ENCODE data around the gene HLA-G.
"Not testable (repeated sequence)": the region's sequence is repeated elsewhere in the genome, so short reads cannot be mapped to it uniquely, and the experiment has no call there.

HLA-G gene

GRCh38 chr6:29872791-29873190, 45.2 kb downstream of the HLA-G start:
- no peak for DNase-seq (ENCODE audit: low read depth)

DNA sequence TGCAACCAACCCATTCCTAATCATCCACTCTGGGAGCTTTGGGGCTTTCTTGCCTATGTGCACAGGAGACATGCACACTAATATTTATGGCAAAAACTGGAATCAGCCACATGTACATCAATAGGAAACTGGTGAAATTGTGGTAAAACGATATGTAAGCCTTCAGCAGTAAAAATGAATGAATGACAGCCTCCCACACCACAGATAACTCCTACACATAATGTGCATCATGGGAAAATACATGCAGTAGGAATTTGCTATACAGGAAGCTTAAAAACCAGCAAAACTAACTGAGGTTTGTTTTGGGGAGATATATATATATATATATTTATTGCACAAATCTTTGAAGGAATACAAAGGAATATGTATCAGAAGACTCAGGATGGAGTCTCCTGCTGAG, 47.6 kb downstream of the HLA-G start:
- no peak for DNase-seq (ENCODE audit: low read depth)

- not testable (repeated sequence) for DNase-seq (ENCODE audit: low read depth)
These were observed 48.1 kb downstream of the HLA-G start for GRCh38 chr6:29875734-29876133.

Data from activated gamma-delta T cell treated with anti-CD3 and anti-CD28 coated beads, Interleukin-2, amount 50 U/mL, for 16 hours (primary cell).